GM06990 (cell line): ENCODE measurements around the gene TMIGD2.
"Not testable (repeated sequence)": the region's sequence is repeated elsewhere in the genome, so short reads cannot be mapped to it uniquely, and the experiment has no call there.

Experiments
- DNase-seq: peaks from one replicate; pipeline ENCODE4 v3.0.0-alpha.2; 2011; ENCODE audit not compliant: insufficient read length; ENCODE audit errors: extremely low read depth
- H3K27me3 ChIP-seq: replicated peaks from 2 replicates; pipeline ENCODE4 v1.6.0; 2011; ENCODE audit warnings: low read length; ENCODE audit not compliant: control insufficient read depth, insufficient read depth
- H3K36me3 ChIP-seq: 2 replicates; pipeline ENCODE4 v1.5.1; 2011; ENCODE audit warnings: low read length; ENCODE audit not compliant: control insufficient read depth, insufficient read depth
- H3K4me3 ChIP-seq: replicated peaks from 2 replicates; pipeline ENCODE4 v1.5.1; 2011; ENCODE audit warnings: low read depth, mild to moderate bottlenecking, control low read depth, low read length
- TF ChIP-seq, protein P1 (sequence below): IDR thresholded peaks from 2 replicates; pipeline ENCODE4 v1.5.1; 2011; ENCODE audit warnings: low read length, control low read depth, mild to moderate bottlenecking, inconsistent platforms; ENCODE audit not compliant: insufficient read depth, poor library complexity, severe bottlenecking

Gene TMIGD2

DNA sequence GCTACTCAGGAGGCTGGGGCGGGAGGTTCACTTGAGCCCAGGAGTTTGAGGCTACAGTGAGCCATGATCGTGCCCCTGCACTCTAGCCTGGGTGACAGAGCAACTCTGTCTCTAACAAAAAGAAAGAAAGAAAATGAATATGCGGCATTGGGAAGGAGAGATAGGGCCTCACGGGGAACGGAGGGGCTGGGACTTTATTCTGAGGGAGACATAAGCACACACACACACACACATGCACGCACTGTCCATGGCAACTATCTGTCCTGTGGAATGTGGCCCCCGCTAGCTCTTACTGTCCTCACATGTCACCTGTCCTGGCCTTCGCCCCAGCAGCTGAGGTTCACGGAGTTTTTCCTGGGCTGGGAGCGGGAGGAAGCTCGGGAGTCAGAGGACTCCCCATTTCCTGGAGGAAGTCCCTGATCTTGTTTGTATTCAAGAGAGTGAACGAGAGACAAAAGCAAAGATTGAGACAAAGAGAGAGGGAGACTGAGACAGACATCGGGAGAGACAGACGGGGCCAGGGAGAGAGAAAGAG is 35.8 kb upstream of the TMIGD2 start:
- Histone ChIP-seq H3K4me3 (peak overlapping the region; percentile 61), H3K36me3 (no peaks in the 10 kb centered on the region), H3K27me3 (no peaks in the 10 kb centered on the region)
- DNase-seq = no peak
- TF ChIP-seq, protein P1, sequence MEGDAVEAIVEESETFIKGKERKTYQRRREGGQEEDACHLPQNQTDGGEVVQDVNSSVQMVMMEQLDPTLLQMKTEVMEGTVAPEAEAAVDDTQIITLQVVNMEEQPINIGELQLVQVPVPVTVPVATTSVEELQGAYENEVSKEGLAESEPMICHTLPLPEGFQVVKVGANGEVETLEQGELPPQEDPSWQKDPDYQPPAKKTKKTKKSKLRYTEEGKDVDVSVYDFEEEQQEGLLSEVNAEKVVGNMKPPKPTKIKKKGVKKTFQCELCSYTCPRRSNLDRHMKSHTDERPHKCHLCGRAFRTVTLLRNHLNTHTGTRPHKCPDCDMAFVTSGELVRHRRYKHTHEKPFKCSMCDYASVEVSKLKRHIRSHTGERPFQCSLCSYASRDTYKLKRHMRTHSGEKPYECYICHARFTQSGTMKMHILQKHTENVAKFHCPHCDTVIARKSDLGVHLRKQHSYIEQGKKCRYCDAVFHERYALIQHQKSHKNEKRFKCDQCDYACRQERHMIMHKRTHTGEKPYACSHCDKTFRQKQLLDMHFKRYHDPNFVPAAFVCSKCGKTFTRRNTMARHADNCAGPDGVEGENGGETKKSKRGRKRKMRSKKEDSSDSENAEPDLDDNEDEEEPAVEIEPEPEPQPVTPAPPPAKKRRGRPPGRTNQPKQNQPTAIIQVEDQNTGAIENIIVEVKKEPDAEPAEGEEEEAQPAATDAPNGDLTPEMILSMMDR = no peak

DNA sequence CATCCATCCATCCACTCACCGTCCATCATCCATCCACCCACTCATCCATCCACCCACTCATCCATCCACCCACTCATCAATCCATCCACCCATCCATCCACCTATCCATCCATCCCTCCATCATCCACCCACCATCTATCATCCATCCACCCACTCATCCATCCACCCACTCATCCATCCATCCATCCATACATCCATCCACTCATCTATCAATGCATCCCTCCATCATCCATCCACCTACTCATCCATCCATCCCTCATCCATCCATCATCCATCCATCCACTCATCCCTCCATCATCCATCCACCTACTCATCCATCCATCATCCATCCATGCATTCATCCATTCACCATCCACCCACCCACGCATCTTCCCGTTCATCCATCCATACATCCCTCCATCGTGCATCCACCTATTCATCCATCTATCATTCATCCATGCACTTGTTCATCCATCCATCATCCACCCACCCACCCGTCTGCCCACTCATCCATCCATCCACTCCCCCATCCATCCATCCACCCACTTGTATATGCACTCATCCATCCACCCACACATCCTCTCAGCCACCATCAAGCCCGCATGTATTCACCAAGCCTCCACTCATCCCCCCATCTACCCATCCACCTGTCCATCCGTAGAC is 32.9 kb upstream of the TMIGD2 start:
- no peak for DNase-seq
- TF ChIP-seq, protein P1 = no peak
- Histone ChIP-seq H3K4me3 (no peak overlapping the region), H3K27me3 (no peaks in the 10 kb centered on the region), H3K36me3 (no peaks in the 10 kb centered on the region)

DNA sequence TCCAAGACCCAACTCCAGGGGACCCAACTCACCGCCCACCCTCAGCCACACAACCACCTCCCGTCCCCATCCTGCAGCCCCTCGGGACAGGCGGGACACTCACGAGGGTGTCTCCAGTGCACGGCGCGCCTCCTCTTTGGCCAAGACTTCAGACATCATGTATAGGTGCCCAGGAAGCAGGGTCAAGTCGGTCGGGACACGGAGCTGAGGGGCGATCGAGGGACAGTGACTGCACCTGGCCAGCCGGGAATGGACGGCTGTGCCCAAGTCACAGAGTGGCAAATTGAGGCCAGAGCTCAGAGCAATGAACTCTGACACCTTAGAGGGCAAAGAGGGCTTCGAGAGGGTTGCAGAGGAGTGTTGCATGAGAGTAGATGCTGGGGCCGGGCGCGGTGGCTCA is 27.7 kb upstream of the TMIGD2 start:
- TF ChIP-seq, protein P1 = no peak
- H3K4me3 ChIP-seq = no peak overlapping the region
- no peaks in the 10 kb centered on the region for H3K27me3 ChIP-seq
- no peak for DNase-seq
- H3K36me3 ChIP-seq = no peaks in the 10 kb centered on the region

DNA sequence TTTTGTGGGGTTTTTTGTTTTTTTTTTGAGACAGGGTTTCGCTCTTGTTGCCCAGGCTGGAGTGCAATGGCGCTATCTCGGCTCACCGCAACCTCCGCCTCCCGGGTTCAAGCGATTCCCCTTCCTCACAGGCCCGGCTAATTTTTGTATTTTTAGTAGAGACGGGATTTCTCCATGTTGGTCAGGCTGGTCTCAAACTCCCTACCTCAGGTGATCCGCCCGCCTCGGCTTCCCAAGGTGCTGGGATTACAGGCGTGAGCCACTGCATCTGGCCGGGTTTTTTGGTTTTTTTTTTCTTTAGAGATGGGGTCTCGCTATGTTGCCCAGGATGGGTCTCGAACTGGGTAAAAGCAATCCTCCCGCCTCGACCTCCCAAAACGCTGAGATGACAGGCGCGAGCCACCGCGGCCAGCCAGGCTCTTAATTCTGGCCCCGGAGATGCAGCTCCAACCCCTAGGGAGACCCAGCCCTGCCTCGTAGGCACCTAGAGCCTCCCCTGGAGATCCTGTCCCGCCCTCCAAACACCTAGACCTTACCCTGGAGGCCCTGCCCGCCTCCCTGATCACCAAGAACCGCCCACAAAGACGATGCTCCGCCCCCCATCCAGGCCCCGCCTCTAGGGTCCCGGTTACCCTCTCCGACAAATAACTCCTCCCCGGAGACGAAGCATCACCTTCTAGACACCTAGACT is 26.9 kb upstream of the TMIGD2 start:
- DNase-seq = peak; percentile 65
- H3K4me3 ChIP-seq = peak overlapping the region; percentile 55
- not testable (repeated sequence) for H3K36me3 ChIP-seq, H3K27me3 ChIP-seq

DNA sequence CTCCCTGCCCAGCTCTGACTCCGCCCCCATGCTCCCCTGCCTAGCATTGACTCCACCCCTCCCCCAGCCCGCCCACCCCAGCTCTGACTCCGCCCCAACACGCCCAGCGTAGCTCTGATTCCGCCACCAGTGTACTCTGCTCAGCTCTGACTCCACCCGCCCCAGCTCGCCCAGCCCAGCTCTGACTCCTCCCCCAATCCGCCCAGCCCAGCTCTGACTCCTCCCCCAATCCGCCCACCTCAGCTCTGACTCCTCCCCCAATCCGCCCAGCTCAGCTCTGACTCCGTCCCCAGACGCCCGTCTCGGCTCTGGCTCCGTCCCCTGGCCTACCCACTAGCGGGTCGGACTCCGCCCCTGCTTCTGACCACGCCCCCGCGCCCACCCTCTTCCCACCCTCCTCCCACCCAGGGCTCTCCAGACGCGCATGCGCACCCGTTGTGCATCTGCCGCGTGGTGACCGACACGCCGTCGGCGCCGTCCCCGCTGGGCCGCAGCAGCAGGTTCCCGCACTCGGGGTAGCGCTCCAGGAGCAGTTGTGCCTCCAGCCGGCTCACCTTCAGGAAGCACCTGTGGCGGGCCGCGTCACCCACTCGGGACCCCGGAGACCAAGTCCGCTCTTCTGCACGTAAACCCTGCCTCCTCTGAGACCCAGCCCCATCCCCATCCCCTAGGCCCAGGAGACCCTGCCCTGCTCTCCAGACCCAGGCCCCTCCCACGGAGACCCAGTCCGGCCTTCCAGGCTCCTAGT is 26.2 kb upstream of the TMIGD2 start:
- Histone ChIP-seq H3K27me3 (no peaks in the 10 kb centered on the region), H3K36me3 (no peaks in the 10 kb centered on the region), H3K4me3 (peak overlapping the region; percentile 55)
- DNase-seq = peak; percentile 96
- TF ChIP-seq, protein P1 = no peak

DNA sequence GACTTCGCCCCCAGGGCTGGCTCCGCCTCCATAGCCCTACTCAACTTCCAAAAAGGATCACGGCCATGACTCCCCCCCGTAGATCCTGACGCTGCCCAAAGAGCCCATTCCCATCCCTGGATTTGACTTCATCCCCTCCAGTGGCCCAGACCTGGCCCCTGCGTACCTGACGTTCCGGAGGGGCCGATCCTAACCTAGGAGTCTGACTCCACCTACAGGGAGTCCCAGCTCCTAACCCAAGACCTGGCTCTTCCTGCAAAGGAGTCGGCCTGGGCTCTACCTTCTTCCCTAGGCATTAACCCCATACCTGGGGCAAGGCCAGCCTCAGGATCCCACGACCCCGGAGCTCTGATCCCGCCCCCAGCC is 25.7 kb upstream of the TMIGD2 start:
- TF ChIP-seq, protein P1 = no peak
- no peak for DNase-seq
- peak overlapping the region; percentile 33 for H3K4me3 ChIP-seq
- H3K36me3 ChIP-seq = no peaks in the 10 kb centered on the region
- no peaks in the 10 kb centered on the region for H3K27me3 ChIP-seq
